Left lung (tissue), 10 donors: ENCODE measurements around the gene AP3S2. TPM values are rescaled to one million over a fixed set of nuclear protein-coding genes. Genes with fewer than 3 reads are reported as not detected.

Experiments
- ATAC-seq: fragments of 200-7000 bp; cut with Tn5 transposase; one replicate; pipeline ENCODE4 v1.9.1; 2020; ENCODE audit warnings: moderate library complexity
- DNase-seq, 4 donors: peaks; one replicate each; pipeline ENCODE4 v3.0.0-alpha.2; 2013 to 2020
- H3K27ac ChIP-seq, 2 donors: fragments of 200-600 bp; sonication (generic) in 1 of 2; one replicate each; pipeline versions ENCODE4 v1.5.0 to v1.8.0; 2020 to 2021
- H3K27me3 ChIP-seq, 2 donors: fragments of 200-600 bp; sonication (generic) in 1 of 2; one replicate each; pipeline versions ENCODE4 v1.5.0 to v1.8.0; 2020 to 2021
- H3K36me3 ChIP-seq, 2 donors: fragments of 200-600 bp; sonication (generic) in 1 of 2; one replicate each; pipeline versions ENCODE4 v1.5.0 to v1.8.0; 2020 to 2021
- H3K4me1 ChIP-seq, 2 donors: fragments of 200-600 bp; one replicate each; pipeline ENCODE4 v1.8.0; 2021
- H3K4me3 ChIP-seq, 2 donors: fragments of 200-600 bp; sonication (generic) in 1 of 2; one replicate each; pipeline versions ENCODE4 v1.5.0 to v1.8.0; 2020 to 2021; ENCODE audit warnings: mild to moderate bottlenecking in 1 of 2
- H3K9me3 ChIP-seq, 2 donors: fragments of 200-600 bp; sonication (generic) in 1 of 2; one replicate each; pipeline versions ENCODE4 v1.5.0 to v1.8.0; 2020 to 2021
- intact Hi-C, 2 donors: fragments of 100-400 bp; cut with DNase I; formaldehyde crosslinking; loops; one replicate each; pipeline versions ENCODE4 v1.11.2 to v1.14.2; 2022
- polyA plus RNA-seq, 6 donors: library from polyadenylated mRNA; unstranded; fragments of 120-200 nt; gene quantifications; one replicate each; pipeline ENCODE4 v1.2.1, GENCODE V29; 2013; ENCODE audit not compliant: insufficient read length in 6 of 6
- total RNA-seq, 2 donors: library from RNA; stranded (reverse); fragmentation: NEBNext Ultra II Directional; extraction: Animal tissue kit (Norgen Biotek cat#: 25700); gene quantifications; one replicate each; pipeline ENCODE4 v1.2.1, GENCODE V29; 2021
- TF ChIP-seq, protein P1 (sequence below), 2 donors: fragments of 200-600 bp; sonication (generic) in 1 of 2; IDR thresholded peaks; one replicate each; pipeline versions ENCODE4 v1.5.0 to v1.8.0; 2021; ENCODE audit warnings: antibody characterized with exemption in 2 of 2
- donor health status: DM: no; HTN: yes; CAD: no.
- donor health status: DM: no; HTN: no; CAD: no.

The AP3S2 gene
- total and polyA plus RNA-seq, 8 donors: 27.1 to 39.5 (median 33.7) TPM

DNA sequence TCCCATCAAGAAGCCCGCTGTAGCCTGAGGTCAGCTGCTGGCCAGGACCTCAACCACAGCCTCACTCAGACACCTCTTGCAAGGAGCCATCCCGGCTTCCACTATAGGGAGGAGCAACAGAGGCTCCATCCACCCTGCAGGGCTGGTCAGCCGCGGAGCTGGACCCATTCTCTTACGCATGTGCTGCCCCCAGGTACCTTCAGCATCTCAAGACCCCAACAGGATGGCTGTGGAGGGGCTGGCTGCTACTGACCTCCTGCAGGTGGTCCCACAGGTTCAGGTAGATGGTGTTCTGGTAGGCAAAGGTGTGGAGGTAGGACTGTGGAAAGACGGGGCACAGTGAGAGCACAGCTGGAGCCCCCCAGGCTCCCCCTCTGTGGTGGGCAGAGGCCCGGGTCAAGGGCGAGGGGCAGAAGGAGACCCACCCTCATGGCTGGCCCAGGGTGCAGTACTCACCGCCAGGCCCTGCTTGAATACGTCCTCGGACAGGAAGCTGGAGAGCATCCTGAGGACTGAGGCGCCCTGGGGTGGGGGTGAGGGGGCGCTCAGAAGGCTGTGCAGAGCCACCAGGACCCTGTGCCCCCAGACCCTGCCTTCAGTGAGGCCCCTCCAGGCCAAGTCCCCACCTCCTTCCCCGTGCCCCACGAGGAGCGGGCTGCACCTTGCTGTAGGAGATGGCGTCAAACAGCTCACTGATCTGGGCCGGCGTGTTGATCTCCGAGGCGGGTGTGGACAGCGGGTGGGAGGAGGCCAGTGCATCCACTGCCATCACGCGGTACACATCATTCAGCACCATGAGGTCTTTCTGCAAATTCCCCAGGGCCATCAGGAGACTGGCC is 90.6 kb downstream of the AP3S2 start:
- no peak for DNase-seq
- Histone ChIP-seq H3K9me3 (no peaks in the 10 kb centered on the region), H3K27me3 (no peaks in the 10 kb centered on the region), H3K27ac (no peak overlapping the region), H3K4me1 (no peaks in the 10 kb centered on the region), H3K4me3 (no peak overlapping the region), H3K36me3 (peaks cover 0 to 89% of the 10 kb centered on the region in 2 donors)
- TF ChIP-seq, protein P1, sequence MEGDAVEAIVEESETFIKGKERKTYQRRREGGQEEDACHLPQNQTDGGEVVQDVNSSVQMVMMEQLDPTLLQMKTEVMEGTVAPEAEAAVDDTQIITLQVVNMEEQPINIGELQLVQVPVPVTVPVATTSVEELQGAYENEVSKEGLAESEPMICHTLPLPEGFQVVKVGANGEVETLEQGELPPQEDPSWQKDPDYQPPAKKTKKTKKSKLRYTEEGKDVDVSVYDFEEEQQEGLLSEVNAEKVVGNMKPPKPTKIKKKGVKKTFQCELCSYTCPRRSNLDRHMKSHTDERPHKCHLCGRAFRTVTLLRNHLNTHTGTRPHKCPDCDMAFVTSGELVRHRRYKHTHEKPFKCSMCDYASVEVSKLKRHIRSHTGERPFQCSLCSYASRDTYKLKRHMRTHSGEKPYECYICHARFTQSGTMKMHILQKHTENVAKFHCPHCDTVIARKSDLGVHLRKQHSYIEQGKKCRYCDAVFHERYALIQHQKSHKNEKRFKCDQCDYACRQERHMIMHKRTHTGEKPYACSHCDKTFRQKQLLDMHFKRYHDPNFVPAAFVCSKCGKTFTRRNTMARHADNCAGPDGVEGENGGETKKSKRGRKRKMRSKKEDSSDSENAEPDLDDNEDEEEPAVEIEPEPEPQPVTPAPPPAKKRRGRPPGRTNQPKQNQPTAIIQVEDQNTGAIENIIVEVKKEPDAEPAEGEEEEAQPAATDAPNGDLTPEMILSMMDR (IDR thresholded peaks at IDR 0.05): no peak
- ATAC-seq: no peak
- intact Hi-C loops: no loop called here

GRCh38 chr15:89802231-89802928 is 91.4 kb downstream of the AP3S2 start:
- Histone ChIP-seq H3K4me3 (no peak overlapping the region), H3K27ac (no peak overlapping the region), H3K9me3 (no peaks in the 10 kb centered on the region), H3K36me3 (peaks cover 0 to 97% of the 10 kb centered on the region in 2 donors), H3K4me1 (no peaks in the 10 kb centered on the region), H3K27me3 (no peaks in the 10 kb centered on the region)
- intact Hi-C loops: no loop called here
- TF ChIP-seq, protein P1 (IDR thresholded peaks at IDR 0.05): no peak
- DNase-seq (peak in 1 of 4 donors; percentile 21), ATAC-seq (no peak)

DNA sequence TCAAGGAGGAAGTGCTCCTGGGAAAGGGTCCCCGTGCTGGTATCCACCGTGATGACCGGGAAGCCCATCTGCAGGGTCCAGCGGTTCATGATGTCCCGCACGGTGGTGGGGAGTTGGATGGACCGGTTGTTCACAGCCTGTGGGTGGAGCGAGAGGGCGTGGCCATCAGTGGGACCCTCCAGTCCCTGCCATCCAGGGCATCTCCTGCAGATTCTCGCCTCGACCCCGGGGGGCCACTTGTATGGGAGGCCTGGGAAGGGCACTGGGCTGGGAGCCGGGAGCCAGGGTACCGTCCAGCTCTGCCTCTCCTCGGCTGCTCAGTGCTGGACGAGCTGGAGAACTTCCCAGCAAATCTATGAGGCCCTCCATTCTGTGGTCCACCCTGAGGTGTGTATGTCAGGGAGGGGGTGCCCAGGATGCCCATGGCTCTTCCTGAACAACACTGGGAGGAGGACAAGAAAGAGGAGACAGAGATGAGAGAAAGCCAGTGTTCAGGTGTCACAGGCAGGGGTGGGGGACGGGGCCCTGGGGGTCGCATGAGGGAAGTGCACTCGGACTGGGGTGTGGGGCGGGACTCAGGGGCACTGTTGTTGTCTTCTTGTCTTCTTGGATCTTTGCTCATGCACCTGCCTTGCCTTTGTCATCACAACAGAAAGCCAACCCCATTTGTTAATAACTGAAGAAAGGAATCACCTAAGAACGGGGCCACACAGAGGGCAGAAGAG is 92.2 kb downstream of the AP3S2 start:
- H3K36me3 ChIP-seq: peaks cover 0 to 100% of the 10 kb centered on the region in 2 donors
- H3K27ac ChIP-seq: no peak overlapping the region
- H3K4me1 ChIP-seq: no peaks in the 10 kb centered on the region
- no peak for DNase-seq
- no peak overlapping the region for H3K4me3 ChIP-seq
- TF ChIP-seq, protein P1 (IDR thresholded peaks at IDR 0.05): no peak
- intact Hi-C loops: no loop called here
- H3K9me3 ChIP-seq: no peaks in the 10 kb centered on the region
- ATAC-seq: no peak
- no peaks in the 10 kb centered on the region for H3K27me3 ChIP-seq

DNA sequence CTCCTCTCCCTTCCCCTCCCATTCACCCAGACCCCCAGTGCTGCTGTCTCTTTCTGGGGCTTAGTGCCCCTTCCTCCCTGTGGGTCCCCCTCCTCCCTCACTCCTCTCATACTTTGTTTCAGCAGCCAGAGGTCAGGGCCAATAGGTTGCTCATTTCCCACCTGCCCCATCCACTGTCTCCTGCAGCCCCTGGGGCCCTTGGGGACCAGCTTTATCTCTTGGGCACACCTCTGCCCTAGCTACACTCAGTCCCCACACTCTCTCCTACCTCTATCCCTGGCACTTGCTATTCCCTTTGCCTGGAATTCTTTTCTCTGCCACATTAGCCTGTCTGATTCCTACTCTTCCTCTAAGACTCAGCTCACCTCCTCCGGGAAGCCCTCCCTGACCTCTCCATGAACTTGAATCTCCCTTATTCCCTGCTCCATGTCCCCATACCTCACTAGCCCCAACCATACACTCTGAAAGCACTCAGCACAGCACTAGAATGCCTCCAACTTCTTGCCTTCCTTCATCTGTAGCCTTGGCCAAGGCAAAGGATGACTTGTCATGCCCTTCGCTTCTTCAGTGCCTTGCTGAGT is 93.8 kb downstream of the AP3S2 start:
- DNase-seq (peak in 1 of 4 donors; percentile 3), ATAC-seq (no peak)
- TF ChIP-seq, protein P1 (IDR thresholded peaks at IDR 0.05): no peak
- peaks cover 0 to 100% of the 10 kb centered on the region in 2 donors for H3K36me3 ChIP-seq
- no peaks in the 10 kb centered on the region for H3K27me3 ChIP-seq
- no peaks in the 10 kb centered on the region for H3K9me3 ChIP-seq
- intact Hi-C loops: no loop called here
- H3K4me1 ChIP-seq: peaks cover 0 to 2% of the 10 kb centered on the region in 2 donors
- no peak overlapping the region for H3K27ac ChIP-seq
- H3K4me3 ChIP-seq: no peak overlapping the region
